ENCODE results near the gene RUNX2. TPM values are rescaled to one million over a fixed set of nuclear protein-coding genes. Genes with fewer than 3 reads are reported as not detected.

RUNX2 gene
- total and polyA plus RNA-seq, 2 experiments from 2014 or later, result 4.4 to 5.2 TPM

DNA sequence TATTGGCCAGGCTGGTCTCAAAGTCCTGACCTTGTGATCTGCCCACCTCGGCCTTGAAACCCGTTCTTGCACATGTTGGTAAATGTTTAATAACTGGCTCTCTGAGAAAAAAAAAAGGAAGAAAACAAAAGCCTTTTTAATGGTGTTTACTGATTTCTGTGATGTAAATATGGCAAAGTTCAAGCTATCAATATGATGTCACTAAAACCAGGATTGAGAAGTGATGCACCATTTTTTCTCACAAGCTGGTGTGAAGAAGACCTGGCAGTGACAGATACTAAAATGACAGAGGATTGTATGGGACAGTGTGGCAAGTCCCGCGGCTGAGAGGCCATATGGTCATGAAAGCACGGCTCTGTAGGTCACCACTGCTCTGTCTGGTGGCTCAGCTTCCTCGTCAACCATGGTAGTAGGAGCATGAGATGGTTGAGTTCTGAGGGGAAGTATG, 245.9 kb downstream of the RUNX2 start:
- no peak overlapping the region for H3K27ac ChIP-seq
- H3F3A ChIP-seq (ENCODE audit: insufficient read depth), result no peaks in the 10 kb centered on the region
- H3K4me2 ChIP-seq (ENCODE audit: unreplicated experiment), result no peak overlapping the region
- in situ Hi-C loops (cut with MboI), result no loop called here
- no peaks in the 10 kb centered on the region for H3K36me3 ChIP-seq (ENCODE audit: low read depth)
- H3K27me3 ChIP-seq (replicated peaks; ENCODE audit: insufficient read depth), result no peaks in the 10 kb centered on the region
- H3K79me2 ChIP-seq (ENCODE audit: insufficient read depth), result no peaks in the 10 kb centered on the region
- TF ChIP-seq EZH2 (IDR thresholded peaks at IDR 0.05; ENCODE audit: insufficient read depth, poor library complexity, severe bottlenecking), result no peak
- TF ChIP-seq EZH2phosphoT487 (IDR thresholded peaks at IDR 0.05; ENCODE audit: insufficient read depth, low read depth), result no peak
- H3K4me3 ChIP-seq, result no peak overlapping the region
- H3K9me3 ChIP-seq (ENCODE audit: low read depth), result no peaks in the 10 kb centered on the region
- H2AFZ ChIP-seq, result no peak overlapping the region
- DNase-seq, result no peak
- peaks cover 17% of the 10 kb centered on the region for H3K4me1 ChIP-seq (ENCODE audit: insufficient read depth)
- no peaks in the 10 kb centered on the region; the same call in 1 of the 2 replicates for H3K9me2 ChIP-seq (ENCODE audit: insufficient read depth)
- WGBS, 2 experiments (ENCODE audit: low coverage in 1 of 2, low lambda C conversion rate in 2 of 2, missing lambda C conversion rate in 2 of 2), result 85 to 93% methylated on average over 6 of the region's 6 CpGs
- H4K20me1 ChIP-seq (ENCODE audit: insufficient read depth), result no peaks in the 10 kb centered on the region
- no peak overlapping the region for H3K9ac ChIP-seq

DNA sequence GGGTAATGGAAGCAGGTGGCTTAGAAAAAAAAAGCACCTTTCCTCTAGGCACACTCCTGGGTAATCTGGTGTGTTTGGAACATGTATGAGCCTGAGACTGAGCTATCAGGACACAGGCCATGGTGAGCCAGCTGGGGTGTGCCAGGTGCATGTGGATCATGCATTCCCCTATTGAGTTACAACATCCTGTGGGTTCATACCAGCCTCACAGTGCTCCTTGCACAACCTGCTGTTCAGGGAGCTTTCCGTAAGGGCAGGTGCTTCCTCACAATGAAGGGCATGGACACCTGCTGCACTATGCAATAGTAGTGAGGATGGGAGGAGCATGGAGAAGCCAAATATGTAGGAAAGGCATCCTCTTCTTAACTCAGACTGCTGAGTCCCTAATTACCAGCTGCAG, 246.8 kb downstream of the RUNX2 start:
- Histone ChIP-seq H3K9ac (no peak overlapping the region), H3K9me3 (ENCODE audit: low read depth) (no peaks in the 10 kb centered on the region), H4K20me1 (ENCODE audit: insufficient read depth) (no peaks in the 10 kb centered on the region), H3K36me3 (ENCODE audit: low read depth) (no peaks in the 10 kb centered on the region), H3K27me3 (replicated peaks; ENCODE audit: insufficient read depth) (no peaks in the 10 kb centered on the region), H2AFZ (no peak overlapping the region), H3K4me1 (ENCODE audit: insufficient read depth) (peaks cover 11% of the 10 kb centered on the region), H3K27ac (no peak overlapping the region), H3K79me2 (ENCODE audit: insufficient read depth) (no peaks in the 10 kb centered on the region), H3F3A (ENCODE audit: insufficient read depth) (no peaks in the 10 kb centered on the region), H3K9me2 (ENCODE audit: insufficient read depth) (no peaks in the 10 kb centered on the region; the same call in 1 of the 2 replicates), H3K4me2 (ENCODE audit: unreplicated experiment) (no peak overlapping the region), H3K4me3 (no peak overlapping the region)
- no peak for DNase-seq
- 88 to 100% methylated on average over 1 of the region's 1 CpG for WGBS, 2 experiments (ENCODE audit: low coverage in 1 of 2, low lambda C conversion rate in 2 of 2, missing lambda C conversion rate in 2 of 2)
- TF ChIP-seq EZH2phosphoT487 (IDR thresholded peaks at IDR 0.05; ENCODE audit: insufficient read depth, low read depth) (no peak), EZH2 (IDR thresholded peaks at IDR 0.05; ENCODE audit: insufficient read depth, poor library complexity, severe bottlenecking) (no peak)
- in situ Hi-C loops (cut with MboI), result no loop called here

DNA sequence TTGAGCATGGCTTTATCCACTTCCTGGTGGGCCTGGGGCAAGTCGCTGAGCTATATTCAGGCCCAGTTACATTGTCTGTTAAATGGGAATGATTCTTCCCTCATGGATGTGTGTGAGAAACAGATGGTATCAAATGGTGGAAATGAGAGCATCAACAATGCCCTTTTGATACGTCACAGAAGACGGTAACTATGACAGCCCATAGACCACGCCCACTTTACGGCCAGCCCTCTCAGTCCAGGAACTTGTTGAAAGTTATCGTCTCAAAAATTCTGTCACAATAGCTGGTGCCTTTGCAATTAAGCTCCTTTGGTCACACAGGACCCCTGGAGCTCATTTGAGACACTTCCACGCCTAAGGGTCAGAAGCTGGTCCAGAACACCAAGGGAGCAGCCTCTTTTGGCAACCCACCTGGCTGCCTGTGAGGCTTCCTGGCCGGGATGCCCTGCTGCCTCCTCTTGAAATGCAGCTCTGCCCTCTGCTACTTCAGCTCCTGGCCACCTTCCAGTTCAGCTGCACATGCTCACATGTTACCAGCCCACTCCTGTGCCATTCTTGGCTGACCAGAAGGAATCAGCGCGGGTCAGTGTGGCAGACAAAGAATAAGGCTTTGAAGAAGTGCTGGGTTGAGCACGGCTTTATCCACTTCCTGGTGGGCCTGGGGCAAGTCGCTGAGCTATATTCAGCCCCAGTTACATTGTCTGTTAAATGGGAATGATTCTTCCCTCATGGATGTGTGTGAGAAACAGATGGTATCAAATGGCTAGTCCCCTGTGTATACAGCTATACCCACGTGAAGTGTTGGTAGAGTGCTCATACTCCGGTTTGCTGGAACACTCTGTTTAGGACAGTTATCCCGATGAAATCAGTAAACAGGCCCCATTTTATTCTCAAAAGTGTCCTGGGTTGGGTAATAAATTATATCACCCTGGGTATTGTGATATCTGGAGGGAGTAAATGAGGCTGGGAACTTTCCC, 248.8 kb downstream of the RUNX2 start:
- in situ Hi-C loops (cut with MboI), result no loop called here
- no peaks in the 10 kb centered on the region; the same call in 1 of the 2 replicates for H3K9me2 ChIP-seq (ENCODE audit: insufficient read depth)
- no peak for TF ChIP-seq EZH2 (IDR thresholded peaks at IDR 0.05; ENCODE audit: insufficient read depth, poor library complexity, severe bottlenecking)
- TF ChIP-seq EZH2phosphoT487 (IDR thresholded peaks at IDR 0.05; ENCODE audit: insufficient read depth, low read depth), result no peak
- H3K4me2 ChIP-seq (ENCODE audit: unreplicated experiment), result peak overlapping the region; percentile 50
- H3K27ac ChIP-seq, result no peak overlapping the region
- no peaks in the 10 kb centered on the region for H3K27me3 ChIP-seq (replicated peaks; ENCODE audit: insufficient read depth)
- WGBS, 2 experiments (ENCODE audit: low coverage in 1 of 2, low lambda C conversion rate in 2 of 2, missing lambda C conversion rate in 2 of 2), result 91 to 92% methylated on average over 15 of the region's 15 CpGs
- H3K36me3 ChIP-seq (ENCODE audit: low read depth), result no peaks in the 10 kb centered on the region
- H3K79me2 ChIP-seq (ENCODE audit: insufficient read depth), result no peaks in the 10 kb centered on the region
- H3K4me1 ChIP-seq (ENCODE audit: insufficient read depth), result peaks cover 7% of the 10 kb centered on the region
- no peaks in the 10 kb centered on the region for H3F3A ChIP-seq (ENCODE audit: insufficient read depth)
- no peaks in the 10 kb centered on the region for H4K20me1 ChIP-seq (ENCODE audit: insufficient read depth)
- H2AFZ ChIP-seq, result peak overlapping the region; percentile 36; the same call in 1 of the 2 replicates
- DNase-seq, result no peak
- H3K4me3 ChIP-seq, result no peak overlapping the region
- no peaks in the 10 kb centered on the region for H3K9me3 ChIP-seq (ENCODE audit: low read depth)
- H3K9ac ChIP-seq, result no peak overlapping the region

GRCh38 chr6:45577836-45578504, 249.8 kb downstream of the RUNX2 start:
- TF ChIP-seq EZH2phosphoT487 (IDR thresholded peaks at IDR 0.05; ENCODE audit: insufficient read depth, low read depth) (no peak), EZH2 (IDR thresholded peaks at IDR 0.05; ENCODE audit: insufficient read depth, poor library complexity, severe bottlenecking) (no peak)
- Histone ChIP-seq H3K4me1 (ENCODE audit: insufficient read depth) (peaks cover 7% of the 10 kb centered on the region), H2AFZ (peak overlapping the region; percentile 36), H3F3A (ENCODE audit: insufficient read depth) (no peaks in the 10 kb centered on the region), H3K79me2 (ENCODE audit: insufficient read depth) (no peaks in the 10 kb centered on the region), H4K20me1 (ENCODE audit: insufficient read depth) (no peaks in the 10 kb centered on the region), H3K4me2 (ENCODE audit: unreplicated experiment) (peak overlapping the region; percentile 50), H3K36me3 (ENCODE audit: low read depth) (no peaks in the 10 kb centered on the region), H3K9me3 (ENCODE audit: low read depth) (no peaks in the 10 kb centered on the region), H3K27me3 (replicated peaks; ENCODE audit: insufficient read depth) (no peaks in the 10 kb centered on the region), H3K9ac (no peak overlapping the region), H3K4me3 (0 out of 2 replicates have a peak overlapping the region, but pooled peaks have one; percentile 4), H3K27ac (no peak overlapping the region), H3K9me2 (ENCODE audit: insufficient read depth) (no peaks in the 10 kb centered on the region; the same call in 1 of the 2 replicates)
- in situ Hi-C loops (cut with MboI), result no loop called here
- DNase-seq, result peak; percentile 39
- WGBS, 2 experiments (ENCODE audit: low coverage in 1 of 2, low lambda C conversion rate in 2 of 2, missing lambda C conversion rate in 2 of 2), result 43 to 50% methylated on average over 9 of the region's 9 CpGs
